Measurements from ENCODE around the gene GABRB1.

The GABRB1 gene

DNA sequence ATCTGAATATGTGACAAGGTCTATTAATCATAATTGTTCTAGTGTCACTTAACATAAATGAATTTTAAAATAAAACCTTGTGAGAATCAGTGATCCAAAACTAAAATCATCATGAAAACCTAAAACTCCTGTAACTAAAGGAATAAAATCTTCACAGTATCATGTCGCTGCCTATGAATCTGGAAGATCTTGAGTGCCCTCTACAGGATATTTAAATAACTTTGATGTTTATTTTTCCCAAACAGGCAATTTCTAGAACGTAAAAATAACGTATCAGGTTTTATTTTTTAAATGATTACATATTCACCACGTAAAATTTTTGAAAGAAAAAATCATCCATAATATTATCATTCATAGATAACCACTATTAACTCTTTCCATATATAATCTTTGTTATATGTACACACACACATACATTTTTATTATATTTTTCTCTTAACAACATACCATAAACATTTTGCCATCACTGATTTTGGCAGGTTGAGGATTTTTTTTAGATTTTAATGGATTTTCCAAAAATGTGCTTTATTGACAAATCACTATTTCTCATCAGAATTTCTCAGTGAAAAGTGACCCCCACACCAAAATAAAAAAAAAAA lies 352.6 kb downstream of the GABRB1 start:
- Histone ChIP-seq H2AFZ (ENCODE audit: low read depth, low read length) (no peak overlapping the region), H3K36me3 (ENCODE audit: insufficient read depth, low read length) (no peaks in the 10 kb centered on the region), H3K4me3 (ENCODE audit: low read depth in 1 of 2, low read length in 2 of 2) (no peak overlapping the region), H3K9me3 (ENCODE audit: insufficient read depth, low read length, severe bottlenecking) (no peaks in the 10 kb centered on the region), H3K9ac (ENCODE audit: low read depth, low read length) (no peak overlapping the region), H4K20me1 (ENCODE audit: insufficient read depth, low read length) (no peaks in the 10 kb centered on the region), H3K4me2 (ENCODE audit: insufficient read depth, low read length) (no peak overlapping the region), H3K27ac (ENCODE audit: low read length) (no peak overlapping the region), H3K79me2 (ENCODE audit: insufficient read depth, low read length) (no peaks in the 10 kb centered on the region), H3K27me3 (ENCODE audit: insufficient read depth, low read length, poor library complexity) (peaks cover 4% of the 10 kb centered on the region), H3K4me1 (ENCODE audit: insufficient read depth, low read length) (no peaks in the 10 kb centered on the region)
- DNase-seq, result no peak
- TF ChIP-seq, protein P1, sequence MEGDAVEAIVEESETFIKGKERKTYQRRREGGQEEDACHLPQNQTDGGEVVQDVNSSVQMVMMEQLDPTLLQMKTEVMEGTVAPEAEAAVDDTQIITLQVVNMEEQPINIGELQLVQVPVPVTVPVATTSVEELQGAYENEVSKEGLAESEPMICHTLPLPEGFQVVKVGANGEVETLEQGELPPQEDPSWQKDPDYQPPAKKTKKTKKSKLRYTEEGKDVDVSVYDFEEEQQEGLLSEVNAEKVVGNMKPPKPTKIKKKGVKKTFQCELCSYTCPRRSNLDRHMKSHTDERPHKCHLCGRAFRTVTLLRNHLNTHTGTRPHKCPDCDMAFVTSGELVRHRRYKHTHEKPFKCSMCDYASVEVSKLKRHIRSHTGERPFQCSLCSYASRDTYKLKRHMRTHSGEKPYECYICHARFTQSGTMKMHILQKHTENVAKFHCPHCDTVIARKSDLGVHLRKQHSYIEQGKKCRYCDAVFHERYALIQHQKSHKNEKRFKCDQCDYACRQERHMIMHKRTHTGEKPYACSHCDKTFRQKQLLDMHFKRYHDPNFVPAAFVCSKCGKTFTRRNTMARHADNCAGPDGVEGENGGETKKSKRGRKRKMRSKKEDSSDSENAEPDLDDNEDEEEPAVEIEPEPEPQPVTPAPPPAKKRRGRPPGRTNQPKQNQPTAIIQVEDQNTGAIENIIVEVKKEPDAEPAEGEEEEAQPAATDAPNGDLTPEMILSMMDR (IDR thresholded peaks at IDR 0.05; ENCODE audit: borderline replicate concordance, extremely low read depth, low read length, poor library complexity, severe bottlenecking), result peak; percentile 63
- TF ChIP-seq EZH2 (IDR thresholded peaks at IDR 0.05; ENCODE audit: borderline replicate concordance, low read depth, low read length, severe bottlenecking), result no peak
- peak; percentile 67; the same call in 2 of the 3 replicates for ATAC-seq (ENCODE audit: insufficient read depth, low read depth)

DNA sequence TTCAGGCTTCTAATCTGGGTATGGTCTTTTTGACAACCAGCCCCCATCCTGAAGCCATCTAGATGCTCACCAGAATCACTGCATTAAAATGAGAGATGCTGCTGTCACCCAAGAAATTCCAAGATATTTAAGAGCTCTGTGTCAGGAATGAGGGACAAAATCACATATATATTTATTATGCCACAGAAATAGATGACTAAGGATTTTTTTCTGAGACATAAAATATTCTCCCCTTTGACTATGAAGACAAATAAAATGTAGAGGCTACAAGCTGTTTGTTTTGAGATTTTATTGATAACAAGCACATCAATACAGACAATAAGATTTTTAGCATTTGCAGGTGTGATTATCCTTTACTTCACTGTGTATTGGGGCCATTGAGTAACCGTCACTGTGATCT lies 354.8 kb downstream of the GABRB1 start:
- H3K9me3 ChIP-seq (ENCODE audit: insufficient read depth, low read length, severe bottlenecking), result no peaks in the 10 kb centered on the region
- no peak overlapping the region for H3K4me2 ChIP-seq (ENCODE audit: insufficient read depth, low read length)
- no peak overlapping the region for H2AFZ ChIP-seq (ENCODE audit: low read depth, low read length)
- no peak overlapping the region for H3K27ac ChIP-seq (ENCODE audit: low read length)
- H3K9ac ChIP-seq (ENCODE audit: low read depth, low read length), result no peak overlapping the region
- H3K79me2 ChIP-seq (ENCODE audit: insufficient read depth, low read length), result no peaks in the 10 kb centered on the region
- DNase-seq (no peak), ATAC-seq (ENCODE audit: insufficient read depth, low read depth) (no peak)
- H4K20me1 ChIP-seq (ENCODE audit: insufficient read depth, low read length), result no peaks in the 10 kb centered on the region
- H3K36me3 ChIP-seq (ENCODE audit: insufficient read depth, low read length), result no peaks in the 10 kb centered on the region
- no peak for TF ChIP-seq EZH2 (IDR thresholded peaks at IDR 0.05; ENCODE audit: borderline replicate concordance, low read depth, low read length, severe bottlenecking)
- TF ChIP-seq, protein P1 (IDR thresholded peaks at IDR 0.05; ENCODE audit: borderline replicate concordance, extremely low read depth, low read length, poor library complexity, severe bottlenecking), result no peak
- peaks cover 4% of the 10 kb centered on the region for H3K27me3 ChIP-seq (ENCODE audit: insufficient read depth, low read length, poor library complexity)
- H3K4me1 ChIP-seq (ENCODE audit: insufficient read depth, low read length), result no peaks in the 10 kb centered on the region
- H3K4me3 ChIP-seq (ENCODE audit: low read depth in 1 of 2, low read length in 2 of 2), result no peak overlapping the region

DNA sequence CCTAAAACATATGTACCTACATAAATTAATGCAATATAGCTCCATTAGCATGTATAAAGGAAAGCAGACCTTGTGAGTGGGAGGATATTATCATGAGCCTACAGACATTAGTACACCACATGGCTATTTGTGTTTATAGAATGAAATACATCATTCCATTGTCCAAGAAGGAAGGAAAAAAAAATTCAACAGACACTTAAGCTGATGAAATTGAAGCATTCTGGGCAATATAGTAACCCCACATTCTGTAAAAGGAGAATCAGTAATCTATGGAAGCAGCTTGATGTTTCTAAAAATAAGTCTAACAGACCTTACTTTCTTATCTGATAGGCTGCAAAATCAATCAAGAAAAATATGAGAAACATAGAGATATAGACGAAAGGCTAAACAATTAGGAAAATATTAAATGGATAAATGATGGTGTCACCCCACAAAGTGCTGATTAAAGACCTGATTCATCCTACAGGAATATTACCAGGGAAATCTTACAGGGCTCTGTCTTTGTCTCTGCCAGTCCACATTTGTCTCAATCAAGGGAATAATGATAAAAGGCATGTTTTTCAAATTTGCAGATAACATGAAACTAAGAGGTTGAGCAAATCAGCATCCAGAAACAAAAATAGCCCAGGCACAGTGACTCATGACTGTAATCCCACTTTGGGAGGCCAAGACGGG lies 355.3 kb downstream of the GABRB1 start:
- Histone ChIP-seq H2AFZ (ENCODE audit: low read depth, low read length) (no peak overlapping the region), H3K79me2 (ENCODE audit: insufficient read depth, low read length) (no peaks in the 10 kb centered on the region), H3K9me3 (ENCODE audit: insufficient read depth, low read length, severe bottlenecking) (no peaks in the 10 kb centered on the region), H3K4me1 (ENCODE audit: insufficient read depth, low read length) (no peaks in the 10 kb centered on the region), H3K9ac (ENCODE audit: low read depth, low read length) (no peak overlapping the region), H3K4me2 (ENCODE audit: insufficient read depth, low read length) (no peak overlapping the region), H3K27me3 (ENCODE audit: insufficient read depth, low read length, poor library complexity) (no peaks in the 10 kb centered on the region), H3K27ac (ENCODE audit: low read length) (no peak overlapping the region), H3K36me3 (ENCODE audit: insufficient read depth, low read length) (no peaks in the 10 kb centered on the region), H4K20me1 (ENCODE audit: insufficient read depth, low read length) (no peaks in the 10 kb centered on the region), H3K4me3 (ENCODE audit: low read depth in 1 of 2, low read length in 2 of 2) (no peak overlapping the region)
- TF ChIP-seq, protein P1 (IDR thresholded peaks at IDR 0.05; ENCODE audit: borderline replicate concordance, extremely low read depth, low read length, poor library complexity, severe bottlenecking), result no peak
- TF ChIP-seq EZH2 (IDR thresholded peaks at IDR 0.05; ENCODE audit: borderline replicate concordance, low read depth, low read length, severe bottlenecking), result no peak
- DNase-seq (no peak), ATAC-seq (ENCODE audit: insufficient read depth, low read depth) (no peak)

All from DND-41 (cell line).